H1 (cell line): ENCODE measurements around the gene CCDC138. TPM values are rescaled to one million over a fixed set of nuclear protein-coding genes. Genes with fewer than 3 reads are reported as not detected.

Experiments used
- CTCF ChIA-PET: fragments of 300-600 bp; sonication (Branson Sonifier 250); formaldehyde crosslinking; loops from one replicate; lab custom pipeline; 2021; ENCODE audit not compliant: partially characterized antibody; lab: Charles Lee
- POLR2A ChIA-PET: fragments of 300-600 bp; sonication (Branson Sonifier 250); formaldehyde crosslinking; loops from one replicate; lab custom pipeline; 2021; ENCODE audit warnings: inconsistent platforms; ENCODE audit not compliant: partially characterized antibody; lab: Charles Lee
- DNase-seq, 2 experiments: peaks; one replicate each; pipeline versions ENCODE4 v3.0.0 to v3.0.0-alpha.2; 2010 to 2022; ENCODE audit warnings: low spot score in 2 of 2, low read depth in 1 of 2, mixed read lengths in 1 of 2
- FAIRE-seq: peaks from 2 replicates; lab custom pipeline; 2011; peaks lifted over from hg19 to GRCh38; lab: Jason Lieb, UNC
- H2AFZ ChIP-seq: 2 replicates; pipeline ENCODE4 v1.8.1; 2012; ENCODE audit warnings: low read length, inconsistent platforms
- H2AK5ac ChIP-seq: 2 replicates; pipeline ENCODE4 v1.6.1; 2013; ENCODE audit warnings: low read depth, low read length
- H2BK120ac ChIP-seq: replicated peaks from 2 replicates; pipeline ENCODE3; 2013; ENCODE audit warnings: low read depth, low read length, inconsistent platforms
- H2BK12ac ChIP-seq: 2 replicates; pipeline ENCODE4 v1.6.1; 2013; ENCODE audit warnings: low read depth, low read length
- H2BK15ac ChIP-seq: 2 replicates; pipeline ENCODE4 v1.6.1; 2013; ENCODE audit warnings: low read length
- H2BK20ac ChIP-seq: 2 replicates; pipeline ENCODE4 v1.6.1; 2013; ENCODE audit warnings: low read length
- H2BK5ac ChIP-seq: 2 replicates; pipeline ENCODE4 v1.6.1; 2013; ENCODE audit warnings: low read depth, low read length
- H3K14ac ChIP-seq: 2 replicates; pipeline ENCODE4 v1.6.1; 2013; ENCODE audit warnings: inconsistent platforms; ENCODE audit not compliant: insufficient read length
- H3K18ac ChIP-seq: 2 replicates; pipeline ENCODE4 v1.6.1; 2013; ENCODE audit warnings: low read length; ENCODE audit errors: extremely low read depth
- H3K23ac ChIP-seq: 2 replicates; pipeline ENCODE4 v1.6.1; 2013; ENCODE audit warnings: inconsistent platforms; ENCODE audit not compliant: insufficient read length
- H3K23me2 ChIP-seq: 2 replicates; pipeline ENCODE4 v1.6.1; 2013; ENCODE audit warnings: low read depth, low read length
- H3K27ac ChIP-seq: 2 replicates; pipeline ENCODE4 v1.6.1; 2011; ENCODE audit warnings: low read depth, low read length, inconsistent platforms
- H3K27me3 ChIP-seq, 4 experiments: replicated peaks in 1 of 4; 1 replicate in 1 of 4; 2 replicates in 3 of 4; pipeline versions ENCODE4 v1.6.1 to v1.8.1; 2011 to 2013; ENCODE audit warnings: low read length in 3 of 4, mild to moderate bottlenecking in 3 of 4, inconsistent platforms in 2 of 4, mixed read lengths in 2 of 4, moderate library complexity in 1 of 4; ENCODE audit not compliant: control insufficient read depth in 3 of 4, insufficient read depth in 3 of 4; ENCODE audit errors: extremely low read depth in 1 of 4
- H3K36me3 ChIP-seq, 4 experiments: 2 replicates each; pipeline versions ENCODE4 v1.6.1 to v1.8.1; 2011 to 2013; ENCODE audit warnings: mild to moderate bottlenecking in 4 of 4, low read length in 3 of 4, moderate library complexity in 2 of 4, control low read depth in 1 of 4, inconsistent platforms in 1 of 4; ENCODE audit not compliant: insufficient read depth in 4 of 4, control insufficient read depth in 2 of 4
- H3K4ac ChIP-seq: replicated peaks from 2 replicates; pipeline ENCODE3; 2013; ENCODE audit warnings: low read length, low read depth, mixed read lengths, inconsistent platforms; ENCODE audit not compliant: insufficient read length
- H3K4me1 ChIP-seq, 4 experiments: replicated peaks in 1 of 4; 1 replicate in 1 of 4; 2 replicates in 3 of 4; pipeline versions ENCODE4 v1.6.1 to v1.8.1; 2011 to 2013; ENCODE audit warnings: low read length in 3 of 4, inconsistent platforms in 2 of 4, mixed read lengths in 1 of 4; ENCODE audit not compliant: insufficient read depth in 4 of 4, control insufficient read depth in 3 of 4
- H3K4me2 ChIP-seq, 2 experiments: 2 replicates each; pipeline versions ENCODE4 v1.6.1 to v1.8.1; 2011 to 2013; ENCODE audit warnings: low read depth in 2 of 2, low read length in 2 of 2, control low read depth in 1 of 2, inconsistent platforms in 1 of 2, mild to moderate bottlenecking in 1 of 2; ENCODE audit not compliant: insufficient read depth in 1 of 2
- H3K4me3 ChIP-seq, 4 experiments: fragments of 200-600, 300-600 bp in 1 of 4; sonication (generic), shearing (Covaris generic), sonication (Bioruptor Twin) in 1 of 4; 2 replicates each; pipeline versions ENCODE4 v1.5.1 to v1.8.1; 2011 to 2016; ENCODE audit warnings: low read length in 4 of 4, low read depth in 3 of 4, control low read depth in 2 of 4, inconsistent platforms in 2 of 4, mild to moderate bottlenecking in 2 of 4, mixed read lengths in 1 of 4, moderate library complexity in 1 of 4; ENCODE audit not compliant: insufficient read depth in 2 of 4; ENCODE audit errors: extremely low read depth in 1 of 4
- H3K56ac ChIP-seq: replicated peaks from 2 replicates; pipeline ENCODE3; 2013; ENCODE audit warnings: low read depth, mild to moderate bottlenecking, mixed read lengths, low read length, inconsistent platforms; ENCODE audit not compliant: insufficient read length
- H3K79me1 ChIP-seq: 2 replicates; pipeline ENCODE4 v1.6.1; 2013; ENCODE audit warnings: low read depth, low read length, control low read depth
- H3K79me2 ChIP-seq, 2 experiments: 2 replicates each; pipeline versions ENCODE4 v1.6.1 to v1.8.1; 2012 to 2013; ENCODE audit warnings: low read length in 2 of 2, mild to moderate bottlenecking in 2 of 2, inconsistent platforms in 1 of 2; ENCODE audit not compliant: insufficient read depth in 2 of 2, control insufficient read depth in 1 of 2
- H3K9ac ChIP-seq, 4 experiments: replicated peaks in 1 of 4; 1 replicate in 1 of 4; 2 replicates in 3 of 4; pipeline versions ENCODE4 v1.6.1 to v1.8.1; 2011 to 2013; ENCODE audit warnings: low read depth in 3 of 4, low read length in 3 of 4, control low read depth in 2 of 4, mild to moderate bottlenecking in 2 of 4, moderate library complexity in 2 of 4, inconsistent platforms in 1 of 4; ENCODE audit errors: extremely low read depth in 1 of 4
- H3K9me3 ChIP-seq, 2 experiments: 2 replicates each; pipeline versions ENCODE4 v1.6.1 to v1.8.1; 2012 to 2013; ENCODE audit warnings: mild to moderate bottlenecking in 2 of 2, moderate library complexity in 2 of 2, control low read depth in 1 of 2, inconsistent platforms in 1 of 2, low read depth in 1 of 2, low read length in 1 of 2, mixed read lengths in 1 of 2; ENCODE audit not compliant: insufficient read depth in 2 of 2
- H4K20me1 ChIP-seq, 2 experiments: replicated peaks in 1 of 2; 2 replicates each; pipeline versions ENCODE3 to v1.8.1; 2011 to 2013; ENCODE audit warnings: inconsistent platforms in 2 of 2, low read length in 2 of 2, mild to moderate bottlenecking in 1 of 2; ENCODE audit not compliant: insufficient read depth in 2 of 2, control insufficient read depth in 1 of 2
- H4K5ac ChIP-seq: 2 replicates; pipeline ENCODE4 v1.6.1; 2013; ENCODE audit warnings: low read length, low read depth, mixed read lengths, inconsistent platforms; ENCODE audit not compliant: insufficient read length
- H4K8ac ChIP-seq: 2 replicates; pipeline ENCODE4 v1.8.0; 2013; ENCODE audit warnings: mild to moderate bottlenecking, moderate library complexity, low read length, inconsistent platforms; ENCODE audit not compliant: insufficient read depth; ENCODE audit errors: extremely low read depth
- H4K91ac ChIP-seq: replicated peaks from 2 replicates; pipeline ENCODE3; 2013; ENCODE audit warnings: low read length, mixed read lengths, inconsistent platforms; ENCODE audit not compliant: insufficient read length
- BRCA1 ChIP-seq: IDR thresholded peaks from 2 replicates; pipeline ENCODE4 v1.6.1; 2012; ENCODE audit warnings: low read depth, low read length, improper control_type of control experiment
- CBX5 ChIP-seq: fragments of 300-800, 300-1000 bp; sonication (generic); IDR thresholded peaks from 2 replicates; pipeline ENCODE4 v1.7.1; 2016; ENCODE audit warnings: antibody characterized with exemption, low read length, low read depth
- CHD2 ChIP-seq: IDR thresholded peaks from 2 replicates; pipeline ENCODE4 v1.6.1; 2012; ENCODE audit warnings: low read length, improper control_type of control experiment
- CTBP2 ChIP-seq: IDR thresholded peaks from 2 replicates; pipeline ENCODE4 v1.7.0; 2011; ENCODE audit warnings: borderline replicate concordance, mild to moderate bottlenecking, moderate library complexity, mixed read lengths, low read length; ENCODE audit not compliant: insufficient read depth, insufficient read length
- JUND ChIP-seq: IDR thresholded peaks from 2 replicates; pipeline ENCODE4 v1.6.1; 2011; ENCODE audit warnings: mild to moderate bottlenecking, improper control_type of control experiment, low read length
- WGBS, 2 experiments: shearing (Covaris generic) in 1 of 2; methylation state at CpG; one replicate each; pipeline versions ENCODE4 v1.1.6 to v1.1.7; 2013 to 2015; ENCODE audit warnings: low lambda C conversion rate in 2 of 2, mixed read lengths in 2 of 2, inconsistent platforms in 1 of 2, low coverage in 1 of 2, missing lambda C conversion rate in 1 of 2; ENCODE audit not compliant: insufficient replicate concordance in 2 of 2, insufficient coverage in 1 of 2, insufficient read length in 1 of 2; ENCODE audit errors: extremely low coverage in 1 of 2, missing lambda C conversion rate in 1 of 2; 5-methylcytosine and 5-hydroxymethylcytosine counted together
- polyA plus RNA-seq, 7 experiments: library from polyadenylated mRNA; depleted of rRNA in 3 of 7; stranded (reverse) in 5 of 7; unstranded in 2 of 7; fragments of >200 nt in 5 of 7; fragments of 200-250 nt in 2 of 7; gene quantifications; 1 replicate in 5 of 7; 2 replicates in 1 of 7; 4 replicates in 1 of 7; pipeline versions ENCODE4 v1.2.1 to v1.2.3, GENCODE V29; 2011 to 2013; ENCODE audit warnings: missing spikeins in 2 of 7, mixed read lengths in 2 of 7
- total RNA-seq: library from RNA; stranded (reverse); fragmentation: NEBNext Ultra II Directional; extraction: Animal tissue kit (Norgen Biotek cat#: 25700); gene quantifications from 2 replicates; pipeline ENCODE4 v1.2.1, GENCODE V29; 2021

CCDC138 gene
- total and polyA plus RNA-seq, 2 of the 8 experiments (the other 6 are each of a cell fraction or from before 2014, with no cell fraction given): 8.3 to 29.8 TPM

GRCh38 chr2:108911807-108912628, 125.4 kb downstream of the CCDC138 start:
- H3K23me2 ChIP-seq: no peaks in the 10 kb centered on the region
- 83% methylated on average over 21 of the region's 21 CpGs; no CpG with 5 or more reads in 1 of the 2 experiments for WGBS, 2 experiments
- H4K5ac ChIP-seq: no peak overlapping the region
- no peak overlapping the region for H2BK12ac ChIP-seq
- H2BK15ac ChIP-seq: no peak overlapping the region
- DNase-seq: peak in 1 of 2 experiments; percentile 17
- no peaks in the 10 kb centered on the region for H3K79me1 ChIP-seq
- H3K23ac ChIP-seq: no peak overlapping the region
- no peaks in the 10 kb centered on the region for H3K9me3 ChIP-seq
- H3K4me3 ChIP-seq: no peak overlapping the region
- POLR2A ChIA-PET: no interaction called here
- H3K79me2 ChIP-seq: no peaks in the 10 kb centered on the region
- CTCF ChIA-PET: interaction anchor here (1.2 to 3.6 kb wide), 3 partner anchors 16 to 77 kb away, joined by 4 to 15 read pairs (median 5); no protein-coding TSS in a partner anchor
- H2AK5ac ChIP-seq: no peak overlapping the region
- no peak overlapping the region for H3K18ac ChIP-seq
- no peak overlapping the region for H3K4me2 ChIP-seq
- TF ChIP-seq BRCA1: no peak
- no peak for TF ChIP-seq CTBP2
- no peak for TF ChIP-seq JUND
- TF ChIP-seq CBX5: no peak
- TF ChIP-seq CHD2: no peak
- no peak overlapping the region for H4K8ac ChIP-seq
- H3K4ac ChIP-seq: no peak overlapping the region
- no peak overlapping the region for H2BK120ac ChIP-seq
- no peak overlapping the region for H3K56ac ChIP-seq
- no peaks in the 10 kb centered on the region for H3K27me3 ChIP-seq
- no peaks in the 10 kb centered on the region for H3K36me3 ChIP-seq
- no peak overlapping the region for H3K14ac ChIP-seq
- H3K4me1 ChIP-seq: no peaks in the 10 kb centered on the region
- H4K20me1 ChIP-seq: no peaks in the 10 kb centered on the region
- no peak overlapping the region for H4K91ac ChIP-seq
- H3K27ac ChIP-seq: no peak overlapping the region
- no peak overlapping the region for H3K9ac ChIP-seq
- H2BK20ac ChIP-seq: no peak overlapping the region
- no peak for FAIRE-seq
- H2AFZ ChIP-seq: no peak overlapping the region
- no peak overlapping the region for H2BK5ac ChIP-seq
